GM21576 (cell line): Measurements from ENCODE around the gene CRIM1.

Experiments
- ATAC-seq: cut with Tn5 transposase; IDR thresholded peaks from one replicate; pipeline ENCODE4 v1.9.1; 2021; ENCODE audit warnings: mild to moderate bottlenecking, moderate library complexity; ENCODE audit not compliant: unreplicated experiment

CRIM1 gene

GRCh38 chr2:36393738-36394256 is 38.2 kb downstream of the CRIM1 start:
- no peak for ATAC-seq

- ATAC-seq, result no peak
Observed at GRCh38 chr2:36394804-36395203, 39.2 kb downstream of the CRIM1 start.

DNA sequence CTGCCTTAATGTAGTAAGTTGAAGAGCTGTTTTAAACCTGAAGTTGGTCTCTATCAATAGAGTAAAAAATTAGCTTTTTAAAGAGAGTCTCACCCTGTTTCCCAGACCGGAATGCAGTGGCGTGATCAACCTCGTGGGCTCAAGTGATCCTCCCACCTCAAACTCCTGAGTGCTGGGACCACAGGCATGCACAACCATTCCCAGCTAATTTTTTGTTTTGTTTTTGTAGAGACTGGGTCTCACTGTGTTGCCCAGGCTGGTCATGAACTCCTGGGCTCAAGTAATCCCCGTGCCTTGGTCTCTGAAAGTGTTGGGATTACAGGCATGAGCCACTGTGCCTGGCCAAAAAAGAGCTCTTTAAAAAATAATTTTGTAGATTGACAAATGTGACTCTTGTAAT is 40.3 kb downstream of the CRIM1 start:
- no peak for ATAC-seq

GRCh38 chr2:36396878-36397539 is 41.4 kb downstream of the CRIM1 start:
- no peak for ATAC-seq

- ATAC-seq, result no peak
Observed at GRCh38 chr2:36397728-36398413, 42.3 kb downstream of the CRIM1 start.

DNA sequence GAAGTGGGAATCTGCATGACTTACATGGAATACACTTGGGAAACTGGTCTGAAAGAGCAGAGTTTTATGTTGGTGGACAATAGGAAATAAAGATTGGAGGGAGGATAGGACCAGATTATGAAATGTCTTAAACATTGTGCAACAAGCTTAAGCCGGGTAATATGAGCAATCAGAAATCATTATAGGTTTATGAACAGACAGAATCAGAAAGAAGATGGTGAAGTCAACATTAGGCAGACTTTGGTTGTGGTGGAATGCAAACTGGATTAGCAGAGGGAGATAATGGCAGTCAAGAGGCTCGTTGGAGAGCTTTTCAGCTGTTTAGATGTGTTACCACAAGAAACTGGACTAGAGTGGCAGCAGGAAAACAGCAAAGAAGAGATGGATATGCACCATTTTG is 43.5 kb downstream of the CRIM1 start:
- ATAC-seq, result no peak

GRCh38 chr2:36403675-36404230 is 48.2 kb downstream of the CRIM1 start:
- peak; percentile 35 for ATAC-seq

- ATAC-seq, result no peak
Observed at GRCh38 chr2:36404318-36404717, 48.7 kb downstream of the CRIM1 start.

DNA sequence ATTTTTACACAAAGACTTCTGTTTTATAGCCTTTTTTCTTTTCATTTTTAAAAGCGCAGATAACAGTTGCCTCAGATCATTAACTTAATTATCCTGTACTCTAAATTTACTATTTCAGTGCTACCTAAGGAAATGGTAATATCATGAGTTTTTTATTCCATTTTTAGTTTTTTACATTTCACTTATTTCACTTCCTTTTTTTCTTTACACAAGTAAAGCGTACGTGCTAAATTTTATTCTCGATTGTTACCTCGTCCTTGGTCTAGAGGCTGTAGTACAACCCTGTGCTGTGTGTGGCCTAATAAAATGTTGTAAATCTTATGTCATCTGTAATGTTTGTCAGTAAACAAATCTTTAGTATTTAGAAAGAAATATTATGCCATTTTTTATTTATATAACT is 49.2 kb downstream of the CRIM1 start:
- peak; percentile 79 for ATAC-seq

- ATAC-seq, result peak; percentile 6
Observed at GRCh38 chr2:36405183-36405582, 49.6 kb downstream of the CRIM1 start.

DNA sequence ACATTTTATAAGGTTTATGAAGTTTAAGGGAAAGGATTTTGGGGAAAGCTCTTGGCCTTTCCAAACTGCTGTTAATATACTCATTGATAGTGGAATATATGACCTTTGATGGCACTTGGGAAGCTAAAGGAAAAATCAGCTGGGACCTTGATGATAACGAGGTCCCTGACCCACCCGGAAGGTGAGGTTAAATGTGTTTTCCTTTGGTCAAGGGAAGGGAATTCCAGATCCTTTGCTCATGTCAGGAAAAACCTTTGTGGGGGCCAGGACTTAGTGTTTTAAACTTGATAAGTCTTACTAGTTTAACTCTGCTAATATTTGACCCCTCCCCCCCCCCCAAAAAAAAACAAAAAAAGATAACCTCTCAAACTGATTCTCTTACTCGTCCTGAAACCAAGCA is 50.7 kb downstream of the CRIM1 start:
- ATAC-seq, result no peak

- ATAC-seq, result no peak
Observed at GRCh38 chr2:36407413-36407812, 51.8 kb downstream of the CRIM1 start.

DNA sequence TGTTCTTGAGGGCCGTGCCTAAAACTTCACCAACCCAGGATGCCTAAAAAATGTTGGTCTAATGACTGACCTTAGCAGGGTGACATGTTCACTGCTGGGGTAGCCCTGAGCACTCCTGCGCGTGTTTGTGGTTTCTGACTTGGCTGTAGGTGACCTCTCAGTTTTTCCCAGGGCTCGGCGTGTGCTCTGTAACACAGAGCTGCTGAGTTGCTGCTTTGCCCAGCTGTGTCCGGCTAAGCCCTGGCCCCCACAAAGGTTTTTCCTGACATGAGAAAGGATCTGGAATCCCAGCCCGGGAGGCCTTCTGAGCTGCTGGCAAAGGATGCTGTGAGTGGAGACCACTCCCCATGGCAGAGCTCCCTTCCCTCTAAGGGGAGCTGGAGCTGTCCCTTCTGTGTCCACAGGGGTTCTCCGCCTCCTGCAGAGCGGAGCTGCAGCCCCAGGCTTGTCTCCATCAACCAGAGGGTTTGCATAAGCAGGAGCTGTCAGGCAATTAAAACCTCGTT is 52.7 kb downstream of the CRIM1 start:
- ATAC-seq, result no peak

GRCh38 chr2:36409335-36409734 is 53.8 kb downstream of the CRIM1 start:
- no peak for ATAC-seq

GRCh38 chr2:36409935-36410334 is 54.4 kb downstream of the CRIM1 start:
- no peak for ATAC-seq

DNA sequence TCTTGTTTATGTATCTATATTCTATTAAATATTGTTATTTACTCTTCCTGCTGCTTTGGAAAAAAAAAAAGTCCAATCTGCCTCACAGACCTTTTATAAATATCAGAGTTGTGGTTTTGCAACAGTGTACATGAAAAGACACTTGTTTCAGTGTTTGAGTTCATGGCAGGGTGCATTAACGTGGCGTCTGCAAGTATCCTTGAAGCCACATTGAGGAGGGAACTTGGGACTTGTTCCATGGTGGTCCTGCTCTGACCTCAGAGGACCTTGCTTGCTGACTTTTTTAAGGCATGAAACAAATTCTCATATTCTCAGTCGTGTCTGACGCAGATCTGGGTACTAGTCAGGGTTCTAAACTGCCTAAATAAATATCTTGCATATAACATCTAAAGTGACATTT is 55.1 kb downstream of the CRIM1 start:
- no peak for ATAC-seq

DNA sequence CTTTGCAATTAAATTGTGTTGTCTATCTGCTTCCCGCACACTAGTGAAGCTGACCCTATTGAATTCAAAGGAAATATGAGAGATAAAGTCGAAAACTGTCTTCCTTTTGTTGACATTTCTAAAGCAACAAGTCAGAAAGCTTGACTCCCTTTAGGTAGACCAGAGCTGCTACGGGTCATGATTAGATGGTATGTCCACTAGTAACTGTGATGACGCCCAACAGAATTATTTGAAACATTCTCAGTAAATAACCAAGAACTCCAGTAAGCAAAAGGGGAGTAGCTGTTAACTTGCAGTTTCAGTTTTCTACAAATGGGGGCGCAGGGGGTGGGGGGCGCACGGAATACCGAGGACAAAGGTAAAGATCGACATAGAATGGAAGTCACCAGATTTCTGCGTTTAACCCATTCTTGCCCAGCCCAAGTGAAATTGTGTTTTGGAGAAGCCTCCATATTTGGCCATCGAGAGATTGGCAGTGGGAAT is 56.4 kb downstream of the CRIM1 start:
- ATAC-seq, result no peak

DNA sequence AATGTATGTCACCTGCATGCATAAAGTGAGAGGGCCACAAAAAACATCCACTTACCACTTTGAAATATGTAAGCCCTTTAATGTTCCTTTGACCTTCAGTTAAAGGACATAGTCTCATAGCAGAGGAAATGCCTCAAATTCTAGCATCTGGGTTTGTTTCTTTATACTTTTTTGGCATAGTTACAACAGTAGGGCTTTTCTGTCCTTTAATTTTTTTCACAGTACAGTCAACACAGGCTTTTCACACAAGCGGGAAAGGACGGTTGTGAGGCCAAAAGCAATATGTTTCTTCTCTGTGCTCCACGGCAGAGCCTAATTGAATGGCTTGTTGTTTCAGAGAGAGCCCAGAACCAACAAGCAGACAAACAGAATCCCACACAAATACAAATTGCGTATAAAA is 57.6 kb downstream of the CRIM1 start:
- ATAC-seq, result no peak

DNA sequence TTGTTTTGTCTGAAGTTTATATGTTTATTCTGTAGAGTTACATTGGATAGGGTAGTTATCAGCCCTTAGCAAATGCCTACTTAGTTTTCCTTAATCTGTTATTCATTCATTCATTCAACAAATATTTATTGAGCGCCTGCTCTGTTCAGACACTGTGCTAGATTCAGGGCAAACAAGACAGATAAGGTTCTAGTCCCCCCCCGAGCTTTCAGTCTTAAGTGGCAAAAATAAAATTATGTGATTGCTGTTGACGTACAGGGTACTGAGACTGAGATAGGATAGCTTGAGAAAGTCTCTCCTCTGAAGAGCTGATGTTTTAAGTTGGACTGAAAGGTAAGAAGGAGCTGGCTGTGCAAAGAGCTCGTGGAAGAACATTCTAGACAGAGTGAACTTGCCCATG is 58.7 kb downstream of the CRIM1 start:
- no peak for ATAC-seq

DNA sequence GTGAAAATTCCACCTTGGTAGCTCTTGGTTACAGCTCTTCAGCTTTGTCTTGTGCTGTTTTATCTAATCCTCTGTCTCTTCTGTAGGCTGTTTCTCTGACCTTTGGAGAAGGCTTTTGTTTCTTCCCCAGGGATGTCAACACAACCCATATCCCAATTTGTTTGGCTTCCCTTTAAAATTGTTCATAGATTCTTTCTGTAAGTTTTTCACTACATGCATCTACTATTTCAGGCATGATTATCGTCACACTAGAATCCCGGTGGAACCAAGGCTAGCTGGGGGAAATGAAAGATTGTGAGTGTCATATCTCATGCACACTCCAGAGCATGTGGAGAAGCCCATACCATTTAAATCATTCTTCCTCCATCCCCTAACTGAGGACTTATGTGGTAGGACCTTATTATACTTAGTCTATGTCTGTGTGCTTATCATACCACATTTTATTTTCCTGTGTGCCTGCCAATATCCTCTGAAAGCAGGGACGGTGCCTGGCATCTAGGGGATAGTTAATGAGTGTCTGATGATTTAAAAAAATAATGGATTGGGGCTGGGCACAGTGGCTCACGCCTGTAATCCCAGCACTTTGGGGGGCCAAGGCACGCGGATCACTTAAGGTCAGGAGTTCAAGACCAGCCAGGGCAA is 59.9 kb downstream of the CRIM1 start:
- ATAC-seq, result no peak

DNA sequence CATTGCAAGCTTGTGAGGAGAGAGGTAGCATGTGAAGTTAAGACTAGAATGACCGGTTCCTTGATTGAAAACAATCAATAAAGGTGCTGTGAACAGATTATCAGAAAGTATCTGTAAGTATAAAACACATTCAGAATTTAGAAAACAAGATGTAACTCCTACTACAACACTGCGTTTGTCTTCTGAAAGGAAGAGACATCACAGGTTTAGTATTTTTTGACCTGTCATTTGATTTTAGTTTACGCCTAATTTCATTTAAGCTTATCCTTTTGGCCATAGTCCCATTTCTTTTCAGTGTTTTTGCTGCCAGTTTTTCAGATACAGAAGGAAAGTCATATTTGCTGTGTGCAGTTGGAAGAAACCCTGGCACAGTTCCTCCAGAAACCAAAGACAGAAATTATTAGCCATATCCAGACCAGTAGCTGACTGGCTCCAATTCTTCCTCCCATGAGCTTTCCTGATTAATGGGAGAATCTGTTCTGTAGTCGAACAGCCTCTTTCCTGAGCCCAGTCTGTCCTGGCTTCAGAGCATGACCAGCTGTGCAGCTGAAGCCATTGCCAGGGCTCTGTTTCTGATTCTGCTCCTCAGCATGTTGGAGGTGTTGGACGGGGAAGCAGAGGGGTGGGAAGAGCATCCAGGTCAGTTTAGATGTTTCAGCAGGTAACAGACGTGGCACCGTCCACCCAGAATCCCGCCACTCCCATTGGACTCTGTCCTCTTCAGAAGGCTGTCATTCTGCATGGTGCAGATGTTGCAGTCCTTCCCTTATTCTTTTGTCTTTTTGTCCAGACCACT is 61.0 kb downstream of the CRIM1 start:
- ATAC-seq, result no peak
